Loucy (cell line): Measurements from ENCODE around the gene PARP6.

Source experiments
- H2AFZ ChIP-seq: fragments of 200-600 bp; sonication (generic); 2 replicates; pipeline ENCODE4 v1.6.0; 2016; ENCODE audit warnings: antibody characterized with exemption, mild to moderate bottlenecking, low read length, moderate library complexity
- H3F3A ChIP-seq: fragments of 200-600 bp; 2 replicates; pipeline ENCODE4 v1.6.0; 2016; ENCODE audit warnings: antibody characterized with exemption, low read depth, mild to moderate bottlenecking
- H3K27me3 ChIP-seq: fragments of 200-600 bp; sonication (generic); 2 replicates; pipeline ENCODE4 v1.6.1; 2014; ENCODE audit warnings: low read length, mild to moderate bottlenecking; ENCODE audit not compliant: insufficient read depth, poor library complexity, severe bottlenecking
- H3K36me3 ChIP-seq: fragments of 200-600 bp; sonication (generic); 2 replicates; pipeline ENCODE4 v1.6.1; 2016; ENCODE audit warnings: low read length; ENCODE audit not compliant: insufficient read depth
- H3K4me1 ChIP-seq: fragments of 200-600 bp; sonication (generic); 2 replicates; pipeline ENCODE4 v1.5.1; 2014; ENCODE audit warnings: low read length, mild to moderate bottlenecking; ENCODE audit not compliant: insufficient read depth, poor library complexity, severe bottlenecking
- H3K4me2 ChIP-seq: fragments of 200-600 bp; sonication (generic); 2 replicates; pipeline ENCODE4 v1.6.0; 2014; ENCODE audit warnings: antibody characterized with exemption, low read length, low read depth, mild to moderate bottlenecking; ENCODE audit not compliant: poor library complexity, severe bottlenecking
- H3K4me3 ChIP-seq: fragments of 200-600 bp; sonication (generic); 2 replicates; pipeline ENCODE4 v1.5.1; 2014; ENCODE audit warnings: low read length, mild to moderate bottlenecking, mixed read lengths; ENCODE audit not compliant: poor library complexity, severe bottlenecking
- H3K79me2 ChIP-seq: fragments of 200-600 bp; sonication (generic); 2 replicates; pipeline ENCODE4 v1.6.1; 2014; ENCODE audit warnings: low read length; ENCODE audit not compliant: insufficient read depth
- H3K9ac ChIP-seq: fragments of 200-600 bp; sonication (generic); 2 replicates; pipeline ENCODE4 v1.6.0; 2014; ENCODE audit warnings: mild to moderate bottlenecking, low read depth, low read length, moderate library complexity; ENCODE audit not compliant: poor library complexity, severe bottlenecking
- H3K9me2 ChIP-seq: fragments of 200-600 bp; sonication (generic); replicated peaks from 2 replicates; pipeline ENCODE4 v1.6.1; 2016; ENCODE audit warnings: low read depth, low read length, mixed read lengths
- H3K9me3 ChIP-seq: fragments of 200-600 bp; sonication (generic); 2 replicates; pipeline ENCODE4 v1.6.1; 2014; ENCODE audit warnings: mild to moderate bottlenecking, antibody characterized with exemption, low read length, low read depth; ENCODE audit not compliant: insufficient read depth
- H4K20me1 ChIP-seq: fragments of 200-600 bp; sonication (generic); 2 replicates; pipeline ENCODE4 v1.6.0; 2014; ENCODE audit warnings: antibody characterized with exemption, low read length, mild to moderate bottlenecking; ENCODE audit not compliant: insufficient read depth, poor library complexity, severe bottlenecking
- CTCF ChIP-seq: fragments of 200-600 bp; sonication (generic); conservative IDR thresholded peaks from 2 replicates; pipeline ENCODE4 v1.5.1; 2014; ENCODE audit warnings: mild to moderate bottlenecking, antibody characterized with exemption, low read length
- EZH2phosphoT487 ChIP-seq: fragments of 200-600 bp; IDR thresholded peaks from 2 replicates; pipeline ENCODE4 v1.6.1; 2018; ENCODE audit warnings: antibody characterized with exemption, mild to moderate bottlenecking, moderate library complexity, borderline replicate concordance

The PARP6 gene

GRCh38 chr15:72216079-72216478 lies 56.3 kb downstream of the PARP6 start:
- Histone ChIP-seq H3K4me3 (no peak overlapping the region), H2AFZ (no peak overlapping the region), H4K20me1 (peaks cover 96% of the 10 kb centered on the region), H3K4me1 (peaks cover 12% of the 10 kb centered on the region), H3K79me2 (peaks cover 90% of the 10 kb centered on the region), H3K36me3 (peaks cover 99% of the 10 kb centered on the region), H3K9me2 (no peaks in the 10 kb centered on the region), H3K9ac (no peak overlapping the region), H3F3A (no peaks in the 10 kb centered on the region), H3K4me2 (no peak overlapping the region), H3K27me3 (no peaks in the 10 kb centered on the region), H3K9me3 (no peaks in the 10 kb centered on the region)
- no peak for TF ChIP-seq CTCF
- TF ChIP-seq EZH2phosphoT487: no peak

GRCh38 chr15:72207558-72208085 lies 64.7 kb downstream of the PARP6 start:
- H3K9me2 ChIP-seq: no peaks in the 10 kb centered on the region
- H3F3A ChIP-seq: no peaks in the 10 kb centered on the region
- H3K27me3 ChIP-seq: no peaks in the 10 kb centered on the region

GRCh38 chr15:72206677-72207000 lies 65.7 kb downstream of the PARP6 start:
- Histone ChIP-seq H2AFZ (no peak overlapping the region), H3F3A (no peaks in the 10 kb centered on the region), H4K20me1 (peaks cover 86% of the 10 kb centered on the region), H3K36me3 (peaks cover 98% of the 10 kb centered on the region), H3K4me1 (peaks cover 10% of the 10 kb centered on the region), H3K4me3 (no peak overlapping the region), H3K79me2 (peaks cover 43% of the 10 kb centered on the region), H3K9me2 (no peaks in the 10 kb centered on the region), H3K4me2 (no peak overlapping the region), H3K9me3 (no peaks in the 10 kb centered on the region), H3K27me3 (no peaks in the 10 kb centered on the region), H3K9ac (no peak overlapping the region)
- TF ChIP-seq CTCF (no peak), EZH2phosphoT487 (no peak)

More at GRCh38 chr15:72207558-72208085, 64.7 kb downstream of the PARP6 start:
- Histone ChIP-seq H3K36me3 (peaks cover 98% of the 10 kb centered on the region), H3K9ac (no peak overlapping the region), H3K4me1 (peaks cover 10% of the 10 kb centered on the region), H3K9me3 (no peaks in the 10 kb centered on the region), H3K4me2 (no peak overlapping the region), H2AFZ (no peak overlapping the region), H3K79me2 (peaks cover 53% of the 10 kb centered on the region), H3K4me3 (no peak overlapping the region), H4K20me1 (peaks cover 90% of the 10 kb centered on the region)
- TF ChIP-seq EZH2phosphoT487 (no peak), CTCF (no peak)
